Measurements from ENCODE around the gene PGK1.
"Not testable (repeated sequence)": the region's sequence is repeated elsewhere in the genome, so short reads cannot be mapped to it uniquely, and the experiment has no call there.

DNA sequence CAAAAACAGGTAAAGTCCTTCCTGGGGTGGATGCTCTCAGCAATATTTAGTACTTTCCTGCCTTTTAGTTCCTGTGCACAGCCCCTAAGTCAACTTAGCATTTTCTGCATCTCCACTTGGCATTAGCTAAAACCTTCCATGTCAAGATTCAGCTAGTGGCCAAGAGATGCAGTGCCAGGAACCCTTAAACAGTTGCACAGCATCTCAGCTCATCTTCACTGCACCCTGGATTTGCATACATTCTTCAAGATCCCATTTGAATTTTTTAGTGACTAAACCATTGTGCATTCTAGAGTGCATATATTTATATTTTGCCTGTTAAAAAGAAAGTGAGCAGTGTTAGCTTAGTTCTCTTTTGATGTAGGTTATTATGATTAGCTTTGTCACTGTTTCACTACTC, 21.7 kb downstream of the PGK1 start:
- TF ChIP-seq, protein P1, sequence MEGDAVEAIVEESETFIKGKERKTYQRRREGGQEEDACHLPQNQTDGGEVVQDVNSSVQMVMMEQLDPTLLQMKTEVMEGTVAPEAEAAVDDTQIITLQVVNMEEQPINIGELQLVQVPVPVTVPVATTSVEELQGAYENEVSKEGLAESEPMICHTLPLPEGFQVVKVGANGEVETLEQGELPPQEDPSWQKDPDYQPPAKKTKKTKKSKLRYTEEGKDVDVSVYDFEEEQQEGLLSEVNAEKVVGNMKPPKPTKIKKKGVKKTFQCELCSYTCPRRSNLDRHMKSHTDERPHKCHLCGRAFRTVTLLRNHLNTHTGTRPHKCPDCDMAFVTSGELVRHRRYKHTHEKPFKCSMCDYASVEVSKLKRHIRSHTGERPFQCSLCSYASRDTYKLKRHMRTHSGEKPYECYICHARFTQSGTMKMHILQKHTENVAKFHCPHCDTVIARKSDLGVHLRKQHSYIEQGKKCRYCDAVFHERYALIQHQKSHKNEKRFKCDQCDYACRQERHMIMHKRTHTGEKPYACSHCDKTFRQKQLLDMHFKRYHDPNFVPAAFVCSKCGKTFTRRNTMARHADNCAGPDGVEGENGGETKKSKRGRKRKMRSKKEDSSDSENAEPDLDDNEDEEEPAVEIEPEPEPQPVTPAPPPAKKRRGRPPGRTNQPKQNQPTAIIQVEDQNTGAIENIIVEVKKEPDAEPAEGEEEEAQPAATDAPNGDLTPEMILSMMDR (IDR thresholded peaks at IDR 0.05; ENCODE audit: extremely low read depth in 1 of 2, insufficient read depth in 1 of 2, low read depth in 1 of 2, low read length in 2 of 2), result not testable (repeated sequence)
- not testable (repeated sequence) for TF ChIP-seq POLR2A (IDR thresholded peaks at IDR 0.05; ENCODE audit: low read depth, low read length); FOS (IDR thresholded peaks at IDR 0.05; ENCODE audit: borderline replicate concordance, insufficient read depth, low read length); JUN (IDR thresholded peaks at IDR 0.05; ENCODE audit: borderline replicate concordance, insufficient read depth, insufficient read length, low read depth); EZH2 (IDR thresholded peaks at IDR 0.05; ENCODE audit: borderline replicate concordance, low read depth, low read length, severe bottlenecking); MYC (IDR thresholded peaks at IDR 0.05; ENCODE audit: low read depth, low read length); POLR2AphosphoS5 (IDR thresholded peaks at IDR 0.05; ENCODE audit: insufficient read depth, low read depth, low read length); GATA2 (IDR thresholded peaks at IDR 0.05; ENCODE audit: insufficient read depth, insufficient read length, low read depth, low read length)
- TF ChIP-seq, protein P2, sequence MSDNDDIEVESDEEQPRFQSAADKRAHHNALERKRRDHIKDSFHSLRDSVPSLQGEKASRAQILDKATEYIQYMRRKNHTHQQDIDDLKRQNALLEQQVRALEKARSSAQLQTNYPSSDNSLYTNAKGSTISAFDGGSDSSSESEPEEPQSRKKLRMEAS (IDR thresholded peaks at IDR 0.05; ENCODE audit: insufficient read depth, insufficient read length), result not testable (repeated sequence)

Measured in endothelial cell of umbilical vein (primary cell).